ENCODE results near the gene SYT17.
A peak's percentile ranks its signal among the peaks of the same experiment; 100 is the strongest.

The SYT17 gene

GRCh38 chr16:19135896-19136438 is 32.1 kb upstream of the SYT17 start:
- DNase-seq (ENCODE audit: low read depth) = no peak
- H3K4me3 ChIP-seq (ENCODE audit: low read depth, low read length) = no peak overlapping the region
- TF ChIP-seq POLR2A (IDR thresholded peaks at IDR 0.05; ENCODE audit: extremely low read depth, insufficient read length) = no peak
- TF ChIP-seq MYC (IDR thresholded peaks at IDR 0.05; ENCODE audit: low read depth, low read length) = no peak
- TF ChIP-seq, protein P1, sequence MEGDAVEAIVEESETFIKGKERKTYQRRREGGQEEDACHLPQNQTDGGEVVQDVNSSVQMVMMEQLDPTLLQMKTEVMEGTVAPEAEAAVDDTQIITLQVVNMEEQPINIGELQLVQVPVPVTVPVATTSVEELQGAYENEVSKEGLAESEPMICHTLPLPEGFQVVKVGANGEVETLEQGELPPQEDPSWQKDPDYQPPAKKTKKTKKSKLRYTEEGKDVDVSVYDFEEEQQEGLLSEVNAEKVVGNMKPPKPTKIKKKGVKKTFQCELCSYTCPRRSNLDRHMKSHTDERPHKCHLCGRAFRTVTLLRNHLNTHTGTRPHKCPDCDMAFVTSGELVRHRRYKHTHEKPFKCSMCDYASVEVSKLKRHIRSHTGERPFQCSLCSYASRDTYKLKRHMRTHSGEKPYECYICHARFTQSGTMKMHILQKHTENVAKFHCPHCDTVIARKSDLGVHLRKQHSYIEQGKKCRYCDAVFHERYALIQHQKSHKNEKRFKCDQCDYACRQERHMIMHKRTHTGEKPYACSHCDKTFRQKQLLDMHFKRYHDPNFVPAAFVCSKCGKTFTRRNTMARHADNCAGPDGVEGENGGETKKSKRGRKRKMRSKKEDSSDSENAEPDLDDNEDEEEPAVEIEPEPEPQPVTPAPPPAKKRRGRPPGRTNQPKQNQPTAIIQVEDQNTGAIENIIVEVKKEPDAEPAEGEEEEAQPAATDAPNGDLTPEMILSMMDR (IDR thresholded peaks at IDR 0.05; ENCODE audit: low read depth, low read length) = no peak

DNA sequence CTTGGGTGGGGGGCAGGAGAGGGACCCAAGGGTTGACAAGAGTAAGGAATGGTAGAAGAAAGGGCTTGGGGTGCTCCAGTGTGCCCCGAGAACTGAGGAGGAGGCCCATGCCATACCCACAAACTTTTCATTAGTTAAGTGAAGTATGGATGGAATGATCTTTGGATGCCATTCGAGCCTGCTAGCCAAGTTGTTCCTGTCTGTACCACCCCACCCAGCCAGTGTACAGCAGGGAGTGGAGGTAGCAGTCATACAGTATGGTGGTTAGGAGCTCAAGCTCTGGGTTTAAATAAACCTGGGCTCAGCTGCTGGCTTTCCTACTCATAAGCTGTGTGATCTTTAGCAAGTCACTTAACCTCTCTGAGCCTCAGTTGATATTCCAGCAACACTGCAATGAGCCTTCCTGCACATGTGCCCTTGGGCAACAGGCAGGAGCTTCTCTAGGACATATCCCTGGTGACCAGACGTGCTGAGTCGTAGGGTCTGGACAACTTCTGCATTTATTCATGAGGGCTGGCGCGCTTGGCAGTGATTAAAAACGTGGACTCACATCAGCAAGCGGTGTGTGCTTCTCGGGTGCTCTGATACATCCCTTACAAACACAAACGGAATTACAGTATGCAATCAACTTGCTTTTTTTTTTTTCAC is 31.4 kb upstream of the SYT17 start:
- TF ChIP-seq, protein P1 (IDR thresholded peaks at IDR 0.05; ENCODE audit: low read depth, low read length) = no peak
- TF ChIP-seq, protein P2, sequence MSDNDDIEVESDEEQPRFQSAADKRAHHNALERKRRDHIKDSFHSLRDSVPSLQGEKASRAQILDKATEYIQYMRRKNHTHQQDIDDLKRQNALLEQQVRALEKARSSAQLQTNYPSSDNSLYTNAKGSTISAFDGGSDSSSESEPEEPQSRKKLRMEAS (IDR thresholded peaks at IDR 0.05; ENCODE audit: low read depth, low read length) = no peak
- TF ChIP-seq MYC (IDR thresholded peaks at IDR 0.05; ENCODE audit: low read depth, low read length) = no peak
- TF ChIP-seq POLR2A (IDR thresholded peaks at IDR 0.05; ENCODE audit: extremely low read depth, insufficient read length) = no peak
- H3K4me3 ChIP-seq (ENCODE audit: low read depth, low read length) = no peak overlapping the region
- peak; percentile 50 for DNase-seq (ENCODE audit: low read depth)

GRCh38 chr16:19137201-19138128 is 30.6 kb upstream of the SYT17 start:
- no peak for TF ChIP-seq MYC (IDR thresholded peaks at IDR 0.05; ENCODE audit: low read depth, low read length)
- TF ChIP-seq POLR2A (IDR thresholded peaks at IDR 0.05; ENCODE audit: extremely low read depth, insufficient read length) = no peak
- H3K4me3 ChIP-seq (ENCODE audit: low read depth, low read length) = no peak overlapping the region
- no peak for DNase-seq (ENCODE audit: low read depth)

- TF ChIP-seq MYC (IDR thresholded peaks at IDR 0.05; ENCODE audit: low read depth, low read length) = no peak
- TF ChIP-seq, protein P2 (IDR thresholded peaks at IDR 0.05; ENCODE audit: low read depth, low read length) = no peak
- TF ChIP-seq, protein P1 (IDR thresholded peaks at IDR 0.05; ENCODE audit: low read depth, low read length) = no peak
- no peak for TF ChIP-seq POLR2A (IDR thresholded peaks at IDR 0.05; ENCODE audit: extremely low read depth, insufficient read length)
- DNase-seq (ENCODE audit: low read depth) = no peak
- no peak overlapping the region for H3K4me3 ChIP-seq (ENCODE audit: low read depth, low read length)
Measured at GRCh38 chr16:19138601-19139000, 29.4 kb upstream of the SYT17 start.

GRCh38 chr16:19139436-19140091 is 28.5 kb upstream of the SYT17 start:
- no peak overlapping the region for H3K4me3 ChIP-seq (ENCODE audit: low read depth, low read length)
- TF ChIP-seq POLR2A (IDR thresholded peaks at IDR 0.05; ENCODE audit: extremely low read depth, insufficient read length) (no peak), MYC (IDR thresholded peaks at IDR 0.05; ENCODE audit: low read depth, low read length) (no peak)
- TF ChIP-seq, protein P1 (IDR thresholded peaks at IDR 0.05; ENCODE audit: low read depth, low read length) = no peak
- TF ChIP-seq, protein P2 (IDR thresholded peaks at IDR 0.05; ENCODE audit: low read depth, low read length) = no peak
- DNase-seq (ENCODE audit: low read depth) = no peak

DNA sequence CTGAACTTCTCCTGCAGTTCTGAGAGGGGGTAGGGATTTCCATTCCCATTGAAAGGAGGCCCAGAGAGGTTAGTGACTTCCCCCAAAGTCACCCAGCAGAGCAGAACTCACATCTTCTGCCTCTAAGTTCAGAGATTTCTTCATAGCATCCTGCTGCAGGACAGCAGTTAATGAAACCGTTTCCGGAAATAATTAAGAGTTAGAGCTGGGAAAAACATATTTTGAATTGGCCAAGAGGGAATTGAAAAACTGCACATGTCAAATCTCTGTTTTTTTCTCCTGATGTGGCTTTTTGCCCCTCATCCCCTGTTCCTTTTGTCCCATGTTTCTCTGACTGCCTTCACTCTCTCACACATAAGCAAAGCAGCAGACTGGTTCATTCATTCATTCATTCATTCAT is 27.6 kb upstream of the SYT17 start:
- TF ChIP-seq, protein P1 (IDR thresholded peaks at IDR 0.05; ENCODE audit: low read depth, low read length) = no peak
- TF ChIP-seq MYC (IDR thresholded peaks at IDR 0.05; ENCODE audit: low read depth, low read length) (no peak), POLR2A (IDR thresholded peaks at IDR 0.05; ENCODE audit: extremely low read depth, insufficient read length) (no peak)
- TF ChIP-seq, protein P2 (IDR thresholded peaks at IDR 0.05; ENCODE audit: low read depth, low read length) = no peak
- DNase-seq (ENCODE audit: low read depth) = no peak

More for the DNA sequence above, 27.6 kb upstream of the SYT17 start:
- no peak overlapping the region for H3K4me3 ChIP-seq (ENCODE audit: low read depth, low read length)

Measured in NB4 (cell line).